Gastrocnemius medialis (tissue), 4 donors: ENCODE results near the gene DENR.
"Not testable (repeated sequence)": the region's sequence is repeated elsewhere in the genome, so short reads cannot be mapped to it uniquely, and the experiment has no call there.

Experiments
- POLR2A ChIP-seq, 2 donors: fragments of 450-650 bp; IDR thresholded peaks; one replicate each; pipeline ENCODE4 v1.6.1; 2017; ENCODE audit warnings: antibody characterized with exemption in 2 of 2, mild to moderate bottlenecking in 2 of 2, moderate library complexity in 2 of 2
- TF ChIP-seq, protein P1 (sequence below), 5 experiments: fragments of 450-650 bp in 3 of 5; fragments of 200-600 bp in 2 of 5; sonication (generic) in 2 of 5; IDR thresholded peaks in 4 of 5; conservative IDR thresholded peaks in 1 of 5; 1 replicate in 4 of 5; 2 replicates in 1 of 5; pipeline ENCODE4 v1.5.1; 2016 to 2019; ENCODE audit warnings: antibody characterized with exemption in 5 of 5, mild to moderate bottlenecking in 3 of 5, moderate library complexity in 3 of 5

DNA sequence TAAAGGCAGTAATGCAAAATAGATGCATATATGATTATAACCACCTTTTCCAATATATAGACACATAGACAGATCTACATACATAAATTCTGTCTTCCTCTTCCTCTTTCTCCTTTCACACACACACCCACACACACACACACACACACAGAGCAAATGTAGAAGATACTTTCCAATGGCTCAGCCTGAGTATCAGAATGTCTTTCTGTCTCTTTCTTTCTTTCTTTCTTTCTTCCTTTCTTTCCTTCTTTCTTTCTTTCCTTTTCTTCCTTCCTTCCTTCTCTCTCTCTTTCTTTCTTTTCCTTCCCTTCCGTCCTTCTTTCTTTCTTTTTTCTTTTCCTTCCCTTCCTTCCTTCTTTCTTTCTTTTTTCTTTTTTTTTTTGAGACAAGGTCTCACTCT, 41.4 kb upstream of the DENR start:
- not testable (repeated sequence) for TF ChIP-seq POLR2A (IDR thresholded peaks at IDR 0.05)
- TF ChIP-seq, protein P1, sequence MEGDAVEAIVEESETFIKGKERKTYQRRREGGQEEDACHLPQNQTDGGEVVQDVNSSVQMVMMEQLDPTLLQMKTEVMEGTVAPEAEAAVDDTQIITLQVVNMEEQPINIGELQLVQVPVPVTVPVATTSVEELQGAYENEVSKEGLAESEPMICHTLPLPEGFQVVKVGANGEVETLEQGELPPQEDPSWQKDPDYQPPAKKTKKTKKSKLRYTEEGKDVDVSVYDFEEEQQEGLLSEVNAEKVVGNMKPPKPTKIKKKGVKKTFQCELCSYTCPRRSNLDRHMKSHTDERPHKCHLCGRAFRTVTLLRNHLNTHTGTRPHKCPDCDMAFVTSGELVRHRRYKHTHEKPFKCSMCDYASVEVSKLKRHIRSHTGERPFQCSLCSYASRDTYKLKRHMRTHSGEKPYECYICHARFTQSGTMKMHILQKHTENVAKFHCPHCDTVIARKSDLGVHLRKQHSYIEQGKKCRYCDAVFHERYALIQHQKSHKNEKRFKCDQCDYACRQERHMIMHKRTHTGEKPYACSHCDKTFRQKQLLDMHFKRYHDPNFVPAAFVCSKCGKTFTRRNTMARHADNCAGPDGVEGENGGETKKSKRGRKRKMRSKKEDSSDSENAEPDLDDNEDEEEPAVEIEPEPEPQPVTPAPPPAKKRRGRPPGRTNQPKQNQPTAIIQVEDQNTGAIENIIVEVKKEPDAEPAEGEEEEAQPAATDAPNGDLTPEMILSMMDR (IDR thresholded peaks at IDR 0.05 in 4 of 5, conservative IDR thresholded peaks at IDR 0.05 in 1 of 5), result not testable (repeated sequence)
